Kidney (tissue), 14 donors: ENCODE measurements around the gene PRPS1. TPM values are rescaled to one million over a fixed set of nuclear protein-coding genes. Genes with fewer than 3 reads are reported as not detected.

ENCODE experiments used
- DNase-seq, 5 donors: peaks; one replicate each; pipeline ENCODE4 v3.0.0-alpha.2; 2013 to 2020
- FAIRE-seq: peaks from 2 replicates; lab custom pipeline; 2012; peaks lifted over from hg19 to GRCh38; lab: Jason Lieb, UNC
- H3K27ac ChIP-seq, 2 donors: one replicate each; pipeline ENCODE4 v1.7.0; 2013; ENCODE audit warnings: low read depth in 2 of 2, low read length in 2 of 2, inconsistent platforms in 1 of 2
- H3K27me3 ChIP-seq: one replicate; pipeline ENCODE4 v1.7.1; 2013; ENCODE audit warnings: low read length, inconsistent platforms; ENCODE audit not compliant: control insufficient read depth, insufficient read depth
- H3K36me3 ChIP-seq, 3 donors: one replicate each; pipeline versions ENCODE4 v1.7.0 to v1.7.1; 2013; ENCODE audit warnings: low read length in 3 of 3, control low read depth in 1 of 3, inconsistent platforms in 1 of 3; ENCODE audit not compliant: insufficient read depth in 3 of 3, control insufficient read depth in 2 of 3
- H3K4me1 ChIP-seq, 3 donors: one replicate each; pipeline versions ENCODE4 v1.7.0 to v1.7.1; 2013; ENCODE audit warnings: low read length in 3 of 3, inconsistent platforms in 1 of 3, low read depth in 1 of 3; ENCODE audit not compliant: control insufficient read depth in 2 of 3, insufficient read depth in 2 of 3
- H3K4me3 ChIP-seq, 3 donors: one replicate each; pipeline versions ENCODE4 v1.7.0 to v1.8.1; 2013; ENCODE audit warnings: low read length in 3 of 3, control low read depth in 1 of 3, inconsistent platforms in 1 of 3
- H3K9ac ChIP-seq, 3 donors: one replicate each; pipeline versions ENCODE4 v1.7.0 to v1.7.1; 2013; ENCODE audit warnings: low read length in 3 of 3, control low read depth in 1 of 3, inconsistent platforms in 1 of 3
- H3K9me3 ChIP-seq, 3 donors: one replicate each; pipeline versions ENCODE4 v1.7.0 to v1.7.1; 2013; ENCODE audit warnings: low read length in 3 of 3, control low read depth in 1 of 3, inconsistent platforms in 1 of 3; ENCODE audit not compliant: control insufficient read depth in 2 of 3, insufficient read depth in 1 of 3
- CTCF ChIP-seq: IDR thresholded peaks from 3 replicates; pipeline ENCODE4 v1.5.1; 2012; ENCODE audit warnings: mild to moderate bottlenecking, moderate library complexity, borderline replicate concordance; ENCODE audit not compliant: insufficient read depth; ENCODE audit errors: extremely low read depth
- intact Hi-C: fragments of 100-400 bp; cut with DNase I; formaldehyde crosslinking; loops from one replicate; pipeline ENCODE4 v1.11.1; 2022
- polyA plus RNA-seq: library from polyadenylated mRNA; stranded (reverse); fragments of 350-450 nt; fragmentation: Illumina TruSeq; extraction: RNeasy Lipid Tissue Mini Kit (QIAGEN cat#74804); gene quantifications from one replicate; pipeline ENCODE4 v1.2.3, GENCODE V29; 2014; ENCODE audit warnings: low read depth, low replicate concordance; ENCODE audit not compliant: insufficient read depth
- total RNA-seq: library from RNA; stranded (reverse); fragmentation: NEBNext Ultra II Directional; extraction: Animal tissue kit (Norgen Biotek cat#: 25700); gene quantifications from one replicate; pipeline ENCODE4 v1.2.1, GENCODE V29; 2021
- donor health status: control.
- donor health status: control.
- donor health status: control.
- donor health status: control.
- donor health status: control.
- donor health status: DM: yes; HTN: yes; CAD: no.
- donor health status: Normal renal cell carcinoma (clear cell type).

The PRPS1 gene
- total and polyA plus RNA-seq, 2 donors from 2014 or later, result 29.3 to 32.8 TPM

GRCh38 chrX:107656978-107657377, 28.7 kb downstream of the PRPS1 start:
- no peak overlapping the region for H3K9ac ChIP-seq
- intact Hi-C loops, result loop anchor here (5.0 kb wide), 1 partner anchor 235 kb away; no protein-coding TSS in a partner anchor
- no peaks in the 10 kb centered on the region for H3K4me1 ChIP-seq
- no peak overlapping the region for H3K27ac ChIP-seq
- DNase-seq (no peak), FAIRE-seq (no peak)
- H3K36me3 ChIP-seq, result no peaks in the 10 kb centered on the region
- H3K9me3 ChIP-seq, result no peaks in the 10 kb centered on the region
- no peak overlapping the region for H3K4me3 ChIP-seq
- TF ChIP-seq CTCF, result no peak
- H3K27me3 ChIP-seq, result peaks cover 3% of the 10 kb centered on the region

- FAIRE-seq (no peak), DNase-seq (no peak)
- no peak for TF ChIP-seq CTCF
- Histone ChIP-seq H3K27me3 (peaks cover 3% of the 10 kb centered on the region), H3K27ac (no peak overlapping the region), H3K4me1 (no peaks in the 10 kb centered on the region), H3K4me3 (no peak overlapping the region), H3K9ac (no peak overlapping the region), H3K36me3 (no peaks in the 10 kb centered on the region), H3K9me3 (no peaks in the 10 kb centered on the region)
- intact Hi-C loops, result loop anchor here (5.0 kb wide), 1 partner anchor 234 kb away; no protein-coding TSS in a partner anchor
Observed at GRCh38 chrX:107658660-107659059, 30.4 kb downstream of the PRPS1 start.

- intact Hi-C loops, result loop anchor here (5.0 kb wide), 1 partner anchor 233 kb away; no protein-coding TSS in a partner anchor
- no peaks in the 10 kb centered on the region for H3K4me1 ChIP-seq
- FAIRE-seq, result no peak
Observed at GRCh38 chrX:107659286-107659685, 31.0 kb downstream of the PRPS1 start.

More at GRCh38 chrX:107659286-107659685, 31.0 kb downstream of the PRPS1 start:
- TF ChIP-seq CTCF, result no peak
- no peak overlapping the region for H3K27ac ChIP-seq
- H3K36me3 ChIP-seq, result no peaks in the 10 kb centered on the region
- peaks cover 3% of the 10 kb centered on the region for H3K27me3 ChIP-seq
- no peak overlapping the region for H3K4me3 ChIP-seq
- DNase-seq, result no peak
- H3K9me3 ChIP-seq, result no peaks in the 10 kb centered on the region
- no peak overlapping the region for H3K9ac ChIP-seq
